GM12878 (cell line): Measurements from ENCODE around the gene TMEM186. TPM values are rescaled to one million over a fixed set of nuclear protein-coding genes. Genes with fewer than 3 reads are reported as not detected.
"Not testable (repeated sequence)": the region's sequence is repeated elsewhere in the genome, so short reads cannot be mapped to it uniquely, and the experiment has no call there.

Experiments used
- ATAC-seq: fragments of 200-7000 bp; cut with Tn5 transposase; 3 replicates; pipeline ENCODE4 v1.9.1; 2020; ENCODE audit warnings: mild to moderate bottlenecking, moderate library complexity
- BruUV-seq: library from RNA; stranded (reverse); fragments of 400-500 nt; replicated peaks from 2 replicates; lab custom pipeline; 2021; lab: Mats Ljungman, UMichigan
- CTCF ChIA-PET: fragments of 300-600 bp; sonication (Branson Sonifier 250); formaldehyde crosslinking; extraction: SDS; loops from one replicate; lab custom pipeline; 2021; ENCODE audit warnings: inconsistent platforms; lab: Yijun Ruan, JAX
- POLR2A ChIA-PET: fragments of 350-600 bp; formaldehyde crosslinking; extraction: SDS; loops from one replicate; lab custom pipeline; 2021; ENCODE audit warnings: inconsistent platforms; lab: Charles Lee
- RAD21 ChIA-PET: fragments of 300-600 bp; sonication (Branson Sonifier 250); formaldehyde crosslinking; loops from one replicate; lab custom pipeline; 2023; ENCODE audit warnings: antibody characterized with exemption; ENCODE audit not compliant: unreplicated experiment; lab: Charles Lee
- SMC1A ChIA-PET: fragments of 300-600 bp; sonication (Branson Sonifier 250); formaldehyde crosslinking; loops from one replicate; lab custom pipeline; 2023; ENCODE audit not compliant: unreplicated experiment, uncharacterized antibody; lab: Charles Lee
- DNase-seq: peaks from one replicate; pipeline ENCODE4 v3.0.0-alpha.2; 2011; ENCODE audit warnings: low read depth, low spot score
- FAIRE-seq: peaks from 3 replicates; lab custom pipeline; 2011; peaks lifted over from hg19 to GRCh38; lab: Jason Lieb, UNC
- H2AFZ ChIP-seq: 2 replicates; pipeline ENCODE4 v1.6.0; 2011; ENCODE audit warnings: low read depth, low read length, control low read depth; ENCODE audit not compliant: control insufficient read depth
- H3K27ac ChIP-seq: 2 replicates; pipeline ENCODE4 v1.5.1; 2011; ENCODE audit warnings: control low read depth; ENCODE audit not compliant: control insufficient read depth, insufficient read depth
- H3K27me3 ChIP-seq, 2 experiments: replicated peaks in 1 of 2; 2 replicates each; pipeline versions ENCODE4 v1.6.0 to v1.6.1; 2011; ENCODE audit warnings: low read length in 1 of 2; ENCODE audit not compliant: control insufficient read depth in 2 of 2, insufficient read depth in 2 of 2
- H3K36me3 ChIP-seq, 2 experiments: 2 replicates each; pipeline ENCODE4 v1.5.1; 2011; ENCODE audit warnings: low read length in 1 of 2; ENCODE audit not compliant: control insufficient read depth in 2 of 2, insufficient read depth in 2 of 2
- H3K4me1 ChIP-seq: 2 replicates; pipeline ENCODE4 v1.6.1; 2011; ENCODE audit warnings: mild to moderate bottlenecking, low read length, moderate library complexity, mixed read lengths; ENCODE audit not compliant: control insufficient read depth, insufficient read depth
- H3K4me2 ChIP-seq: 2 replicates; pipeline ENCODE4 v1.6.0; 2011; ENCODE audit warnings: control low read depth; ENCODE audit not compliant: control insufficient read depth, insufficient read depth
- H3K4me3 ChIP-seq: fragments of 200-600 bp; sonication (generic); 2 replicates; pipeline ENCODE4 v1.5.1; 2016
- H3K79me2 ChIP-seq: 2 replicates; pipeline ENCODE4 v1.6.0; 2011; ENCODE audit warnings: low read length; ENCODE audit not compliant: control insufficient read depth, insufficient read depth
- H3K9ac ChIP-seq: 2 replicates; pipeline ENCODE4 v1.8.0; 2011; ENCODE audit warnings: low read length, control low read depth, mixed read lengths; ENCODE audit not compliant: control insufficient read depth, insufficient read depth
- H3K9me3 ChIP-seq: replicated peaks from 3 replicates; pipeline ENCODE4 v1.5.1; 2011; ENCODE audit warnings: mild to moderate bottlenecking, low read length; ENCODE audit not compliant: control insufficient read depth, insufficient read depth
- H4K20me1 ChIP-seq: 2 replicates; pipeline ENCODE4 v1.6.0; 2011; ENCODE audit not compliant: control insufficient read depth, insufficient read depth
- BCL11A ChIP-seq: IDR thresholded peaks from 2 replicates; pipeline ENCODE4 v1.6.1; 2011; ENCODE audit warnings: low read depth, low read length
- CTCF ChIP-seq, 3 experiments: IDR thresholded peaks in 2 of 3; conservative IDR thresholded peaks in 1 of 3; 2 replicates each; pipeline ENCODE4 v1.5.1; 2011; ENCODE audit warnings: low read depth in 3 of 3, low read length in 3 of 3, mild to moderate bottlenecking in 3 of 3, control low read depth in 2 of 3, moderate library complexity in 2 of 3, inconsistent platforms in 1 of 3, mixed read lengths in 1 of 3; ENCODE audit not compliant: control insufficient read depth in 2 of 3, insufficient read depth in 1 of 3; ENCODE audit errors: extremely low read depth in 1 of 3
- MEF2A ChIP-seq: IDR thresholded peaks from 2 replicates; pipeline ENCODE4 v1.6.1; 2011; ENCODE audit warnings: low read depth, mild to moderate bottlenecking, low read length, moderate library complexity; ENCODE audit not compliant: insufficient read depth
- STAT1 ChIP-seq: fragments of 450-650 bp; conservative IDR thresholded peaks from 2 replicates; pipeline ENCODE4 v1.6.1; 2014; ENCODE audit warnings: antibody characterized with exemption, mild to moderate bottlenecking
- ZBED1 ChIP-seq: IDR thresholded peaks from 2 replicates; pipeline ENCODE4 v1.6.1; 2016; ENCODE audit warnings: borderline replicate concordance
- WGBS: methylation state at CpG from one replicate; pipeline ENCODE4 v1.1.6; 2016; ENCODE audit warnings: low lambda C conversion rate; ENCODE audit not compliant: insufficient replicate concordance, insufficient coverage; ENCODE audit errors: missing lambda C conversion rate; 5-methylcytosine and 5-hydroxymethylcytosine counted together
- in situ Hi-C: fragments of 300-500 bp; cut with MboI; formaldehyde crosslinking; loops from 9 replicates; pipeline ENCODE4 v1.14.3; 2018; ENCODE audit warnings: mixed read lengths
- intact Hi-C: fragments of 100-400 bp; cut with micrococcal nuclease; formaldehyde crosslinking; loops from one replicate; pipeline ENCODE4 v1.14.2; 2022; ENCODE audit not compliant: unreplicated experiment
- polyA plus RNA-seq, 11 experiments: library from polyadenylated mRNA; depleted of rRNA in 4 of 11; unstranded in 6 of 11; stranded (reverse) in 5 of 11; fragments of >200 nt; fragmentation: Nextera tagmentation in 4 of 11; fragmentation: Illumina TruSeq in 1 of 11; extraction: Ambion mirVana in 4 of 11; extraction: Trizol in 1 of 11; gene quantifications; 1 replicate in 1 of 11; 2 replicates in 10 of 11; pipeline versions ENCODE4 v1.2.1 to v1.2.3, GENCODE V29; 2011 to 2016; ENCODE audit warnings: inconsistent platforms in 2 of 11, missing spikeins in 2 of 11, low read depth in 1 of 11
- total RNA-seq, 4 experiments: library from RNA; depleted of rRNA in 3 of 4; stranded (reverse); fragments of >200 nt in 3 of 4; fragmentation: Illumina TruSeq in 1 of 4; extraction: Trizol in 1 of 4; gene quantifications; 2 replicates each; pipeline versions ENCODE4 v1.2.1 to v1.2.3, GENCODE V29; 2013 to 2021
- TF ChIP-seq, protein P1 (sequence below): IDR thresholded peaks from 2 replicates; pipeline ENCODE4 v1.6.1; 2011; ENCODE audit warnings: low read depth, low read length, improper control_type of control experiment, borderline replicate concordance
- TF ChIP-seq, protein P2 (sequence below): fragments of 450-650 bp; IDR thresholded peaks from 2 replicates; pipeline ENCODE4 v1.6.1; 2016; ENCODE audit warnings: mild to moderate bottlenecking, moderate library complexity, borderline replicate concordance

Gene TMEM186
- total and polyA plus RNA-seq, 10 of the 15 experiments (the other 5 are each of a cell fraction or from before 2014, with no cell fraction given), result 10.6 to 28.9 (median 17.0) TPM

- TF ChIP-seq, protein P1, sequence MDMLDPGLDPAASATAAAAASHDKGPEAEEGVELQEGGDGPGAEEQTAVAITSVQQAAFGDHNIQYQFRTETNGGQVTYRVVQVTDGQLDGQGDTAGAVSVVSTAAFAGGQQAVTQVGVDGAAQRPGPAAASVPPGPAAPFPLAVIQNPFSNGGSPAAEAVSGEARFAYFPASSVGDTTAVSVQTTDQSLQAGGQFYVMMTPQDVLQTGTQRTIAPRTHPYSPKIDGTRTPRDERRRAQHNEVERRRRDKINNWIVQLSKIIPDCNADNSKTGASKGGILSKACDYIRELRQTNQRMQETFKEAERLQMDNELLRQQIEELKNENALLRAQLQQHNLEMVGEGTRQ, result no peak
- TF ChIP-seq MEF2A (no peak), ZBED1 (no peak), BCL11A (no peak), STAT1 (no peak), CTCF (IDR thresholded peaks at IDR 0.05 in 2 of 3, conservative IDR thresholded peaks at IDR 0.05 in 1 of 3; ENCODE audit: control insufficient read depth in 2 of 3, extremely low read depth in 1 of 3, insufficient read depth in 1 of 3, low read depth in 3 of 3, low read length in 3 of 3) (no peak)
- TF ChIP-seq, protein P2, sequence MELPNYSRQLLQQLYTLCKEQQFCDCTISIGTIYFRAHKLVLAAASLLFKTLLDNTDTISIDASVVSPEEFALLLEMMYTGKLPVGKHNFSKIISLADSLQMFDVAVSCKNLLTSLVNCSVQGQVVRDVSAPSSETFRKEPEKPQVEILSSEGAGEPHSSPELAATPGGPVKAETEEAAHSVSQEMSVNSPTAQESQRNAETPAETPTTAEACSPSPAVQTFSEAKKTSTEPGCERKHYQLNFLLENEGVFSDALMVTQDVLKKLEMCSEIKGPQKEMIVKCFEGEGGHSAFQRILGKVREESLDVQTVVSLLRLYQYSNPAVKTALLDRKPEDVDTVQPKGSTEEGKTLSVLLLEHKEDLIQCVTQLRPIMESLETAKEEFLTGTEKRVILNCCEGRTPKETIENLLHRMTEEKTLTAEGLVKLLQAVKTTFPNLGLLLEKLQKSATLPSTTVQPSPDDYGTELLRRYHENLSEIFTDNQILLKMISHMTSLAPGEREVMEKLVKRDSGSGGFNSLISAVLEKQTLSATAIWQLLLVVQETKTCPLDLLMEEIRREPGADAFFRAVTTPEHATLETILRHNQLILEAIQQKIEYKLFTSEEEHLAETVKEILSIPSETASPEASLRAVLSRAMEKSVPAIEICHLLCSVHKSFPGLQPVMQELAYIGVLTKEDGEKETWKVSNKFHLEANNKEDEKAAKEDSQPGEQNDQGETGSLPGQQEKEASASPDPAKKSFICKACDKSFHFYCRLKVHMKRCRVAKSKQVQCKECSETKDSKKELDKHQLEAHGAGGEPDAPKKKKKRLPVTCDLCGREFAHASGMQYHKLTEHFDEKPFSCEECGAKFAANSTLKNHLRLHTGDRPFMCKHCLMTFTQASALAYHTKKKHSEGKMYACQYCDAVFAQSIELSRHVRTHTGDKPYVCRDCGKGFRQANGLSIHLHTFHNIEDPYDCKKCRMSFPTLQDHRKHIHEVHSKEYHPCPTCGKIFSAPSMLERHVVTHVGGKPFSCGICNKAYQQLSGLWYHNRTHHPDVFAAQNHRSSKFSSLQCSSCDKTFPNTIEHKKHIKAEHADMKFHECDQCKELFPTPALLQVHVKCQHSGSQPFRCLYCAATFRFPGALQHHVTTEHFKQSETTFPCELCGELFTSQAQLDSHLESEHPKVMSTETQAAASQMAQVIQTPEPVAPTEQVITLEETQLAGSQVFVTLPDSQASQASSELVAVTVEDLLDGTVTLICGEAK, result no peak
Measured at GRCh38 chr16:8751481-8752311, 45.7 kb downstream of the TMEM186 start (continued).

GRCh38 chr16:8748944-8749343 is 48.5 kb downstream of the TMEM186 start:
- DNase-seq, H3K4me1 ChIP-seq, H3K27ac ChIP-seq, RAD21 ChIA-PET, H3K36me3 ChIP-seq, POLR2A ChIA-PET, H3K79me2 ChIP-seq, ATAC-seq, H2AFZ ChIP-seq, CTCF ChIA-PET, H3K4me2 ChIP-seq, FAIRE-seq, H3K27me3 ChIP-seq, BruUV-seq, H4K20me1 ChIP-seq, H3K9ac ChIP-seq, intact Hi-C loops, H3K9me3 ChIP-seq, H3K4me3 ChIP-seq, SMC1A ChIA-PET: not testable (repeated sequence)
- WGBS, result 33% methylated on average over 6 of the region's 9 CpGs
- in situ Hi-C loops, result loop anchor here (25.0 kb wide), 1 partner anchor 362 kb away; no protein-coding TSS in a partner anchor
